ENCODE measurements around the gene DPEP2NB. TPM values are rescaled to one million over a fixed set of nuclear protein-coding genes. Genes with fewer than 3 reads are reported as not detected.

The DPEP2NB gene
- total RNA-seq, 1 donor from 2014 or later = not detected

- peaks cover 28% of the 10 kb centered on the region for H3K4me1 Mint-ChIP-seq (ENCODE audit: unreplicated experiment)
- H3K27ac Mint-ChIP-seq = peak within 1 kb of the TSS; percentile 98
- H3K4me3 Mint-ChIP-seq = peak within 1 kb of the TSS; percentile 89
- peaks cover 10% of the 10 kb centered on the region for H3K27me3 Mint-ChIP-seq
- H3K36me3 Mint-ChIP-seq = peaks cover 5% of the 10 kb centered on the region
- no peaks in the 10 kb centered on the region for H3K9me3 Mint-ChIP-seq
- peak; percentile 21 for TF ChIP-seq CTCF (conservative IDR thresholded peaks at IDR 0.05)
- peak; percentile 85 for DNase-seq (ENCODE audit: extremely low spot score, unreplicated experiment)
These were observed 47.1 kb downstream of the DPEP2NB start, which contains the start of gene SLC12A4 for GRCh38 chr16:67968400-67969253. SLC12A4 (minus strand) TSS chr16:67968637; CDS start chr16:67968553, 84 bp downstream.

- peak overlapping the region; percentile 98 for H3K27ac Mint-ChIP-seq
- H3K9me3 Mint-ChIP-seq = no peaks in the 10 kb centered on the region
- H3K4me3 Mint-ChIP-seq = peak overlapping the region; percentile 89
These were observed 47.7 kb downstream of the DPEP2NB start for GRCh38 chr16:67967958-67968399.

GRCh38 chr16:67967183-67967957 lies 48.3 kb downstream of the DPEP2NB start:
- no peak for DNase-seq (ENCODE audit: extremely low spot score, unreplicated experiment)
- Mint-ChIP-seq H3K9me3 (no peaks in the 10 kb centered on the region), H3K4me1 (ENCODE audit: unreplicated experiment) (peaks cover 28% of the 10 kb centered on the region), H3K27me3 (peaks cover 10% of the 10 kb centered on the region), H3K4me3 (peak overlapping the region; percentile 89), H3K27ac (peak overlapping the region; percentile 98), H3K36me3 (peaks cover 9% of the 10 kb centered on the region)
- TF ChIP-seq CTCF (conservative IDR thresholded peaks at IDR 0.05) = no peak

More at GRCh38 chr16:67967958-67968399, 47.7 kb downstream of the DPEP2NB start:
- H3K27me3 Mint-ChIP-seq = peaks cover 10% of the 10 kb centered on the region
- TF ChIP-seq CTCF (conservative IDR thresholded peaks at IDR 0.05) = no peak
- peaks cover 5% of the 10 kb centered on the region for H3K36me3 Mint-ChIP-seq
- H3K4me1 Mint-ChIP-seq (ENCODE audit: unreplicated experiment) = peaks cover 28% of the 10 kb centered on the region
- DNase-seq (ENCODE audit: extremely low spot score, unreplicated experiment) = no peak

- no peak for TF ChIP-seq CTCF (conservative IDR thresholded peaks at IDR 0.05)
- H3K4me1 Mint-ChIP-seq (ENCODE audit: unreplicated experiment) = peaks cover 28% of the 10 kb centered on the region
- peak overlapping the region; percentile 98 for H3K27ac Mint-ChIP-seq
- H3K9me3 Mint-ChIP-seq = no peaks in the 10 kb centered on the region
- H3K36me3 Mint-ChIP-seq = peaks cover 9% of the 10 kb centered on the region
- peaks cover 10% of the 10 kb centered on the region for H3K27me3 Mint-ChIP-seq
- peak overlapping the region; percentile 89 for H3K4me3 Mint-ChIP-seq
- no peak for DNase-seq (ENCODE audit: extremely low spot score, unreplicated experiment)
These were observed 49.0 kb downstream of the DPEP2NB start for GRCh38 chr16:67966549-67967182.
